MM.1S (cell line): ENCODE measurements around the gene CEP128.

Experiments used
- DNase-seq: peaks from one replicate; pipeline ENCODE4 v3.0.0-alpha.2; 2015
- H2AFZ ChIP-seq: fragments of 300-600 bp; sonication (generic); 2 replicates; pipeline ENCODE4 v1.6.0; 2016; ENCODE audit warnings: antibody characterized with exemption, low read length
- H3F3A ChIP-seq: fragments of 300-600 bp; sonication (generic); 2 replicates; pipeline ENCODE4 v1.6.1; 2016; ENCODE audit warnings: mild to moderate bottlenecking, antibody characterized with exemption, low read length, moderate library complexity, mixed read lengths; ENCODE audit not compliant: insufficient read depth
- H3K27ac ChIP-seq: fragments of 300-600 bp; sonication (generic); 2 replicates; pipeline ENCODE4 v1.5.1; 2016; ENCODE audit warnings: mild to moderate bottlenecking, low read length
- H3K27me3 ChIP-seq: fragments of 300-600 bp; sonication (generic); replicated peaks from 2 replicates; pipeline ENCODE4 v1.6.0; 2016; ENCODE audit warnings: low read length; ENCODE audit not compliant: insufficient read depth
- H3K36me3 ChIP-seq: fragments of 300-600 bp; sonication (generic); replicated peaks from 2 replicates; pipeline ENCODE4 v1.6.1; 2016; ENCODE audit warnings: mild to moderate bottlenecking, low read length, mixed read lengths; ENCODE audit not compliant: insufficient read depth
- H3K4me1 ChIP-seq: fragments of 300-600 bp; sonication (generic); 2 replicates; pipeline ENCODE4 v1.6.1; 2016; ENCODE audit warnings: low read length, mixed read lengths
- H3K4me2 ChIP-seq: fragments of 300-600 bp; sonication (generic); 2 replicates; pipeline ENCODE4 v1.6.0; 2016; ENCODE audit warnings: low read depth, low read length
- H3K4me3 ChIP-seq: fragments of 300-600 bp; sonication (generic); 2 replicates; pipeline ENCODE4 v1.5.1; 2016; ENCODE audit warnings: low read length, mixed read lengths
- H3K79me2 ChIP-seq: fragments of 300-600 bp; sonication (generic); 2 replicates; pipeline ENCODE4 v1.6.1; 2016; ENCODE audit warnings: mixed run types, low read length, mixed read lengths
- H3K9ac ChIP-seq: fragments of 300-600 bp; sonication (generic); 2 replicates; pipeline ENCODE4 v1.6.1; 2016; ENCODE audit warnings: low read length, mixed read lengths
- H3K9me2 ChIP-seq: fragments of 300-600 bp; sonication (generic); replicated peaks from 2 replicates; pipeline ENCODE4 v1.6.1; 2016; ENCODE audit warnings: mild to moderate bottlenecking, low read length, mixed read lengths; ENCODE audit not compliant: insufficient read depth
- H3K9me3 ChIP-seq: fragments of 300-600 bp; sonication (generic); replicated peaks from 2 replicates; pipeline ENCODE4 v1.6.1; 2016; ENCODE audit warnings: mild to moderate bottlenecking, low read length, mixed read lengths; ENCODE audit not compliant: insufficient read depth
- H4K20me1 ChIP-seq: fragments of 300-600 bp; sonication (generic); 2 replicates; pipeline ENCODE4 v1.6.1; 2016; ENCODE audit warnings: mild to moderate bottlenecking, low read length, moderate library complexity, mixed read lengths; ENCODE audit not compliant: insufficient read depth
- CTCF ChIP-seq: fragments of 300-600 bp; sonication (generic); IDR thresholded peaks from 2 replicates; pipeline ENCODE4 v1.5.1; 2016; ENCODE audit warnings: antibody characterized with exemption, low read length, mixed read lengths
- EZH2 ChIP-seq: fragments of 300-600 bp; sonication (generic); optimal IDR thresholded peaks from 2 replicates; pipeline ENCODE3; 2017; ENCODE audit warnings: low read depth, mild to moderate bottlenecking, antibody characterized with exemption, low read length, mixed read lengths
- EZH2phosphoT487 ChIP-seq: fragments of 300-600 bp; sonication (generic); IDR thresholded peaks from 2 replicates; pipeline ENCODE4 v1.6.1; 2018; ENCODE audit warnings: antibody characterized with exemption, low read length

CEP128 gene

GRCh38 chr14:80567905-80568536 is 373.5 kb downstream of the CEP128 start:
- H3F3A ChIP-seq, result no peaks in the 10 kb centered on the region
- H3K4me1 ChIP-seq, result no peaks in the 10 kb centered on the region
- H3K9me2 ChIP-seq, result no peaks in the 10 kb centered on the region
- no peaks in the 10 kb centered on the region for H4K20me1 ChIP-seq
- H3K27ac ChIP-seq, result no peak overlapping the region
- no peaks in the 10 kb centered on the region for H3K27me3 ChIP-seq
- TF ChIP-seq EZH2, result no peak
- no peak for TF ChIP-seq CTCF
- TF ChIP-seq EZH2phosphoT487, result no peak
- H2AFZ ChIP-seq, result no peak overlapping the region
- DNase-seq, result no peak
- no peaks in the 10 kb centered on the region for H3K79me2 ChIP-seq
- H3K4me2 ChIP-seq, result no peak overlapping the region
- H3K9ac ChIP-seq, result no peak overlapping the region
- H3K36me3 ChIP-seq, result no peaks in the 10 kb centered on the region
- H3K4me3 ChIP-seq, result no peak overlapping the region
- H3K9me3 ChIP-seq, result no peaks in the 10 kb centered on the region

- Histone ChIP-seq H3K4me1 (no peaks in the 10 kb centered on the region), H3K4me3 (no peak overlapping the region), H3K36me3 (no peaks in the 10 kb centered on the region), H3K9me2 (no peaks in the 10 kb centered on the region), H4K20me1 (no peaks in the 10 kb centered on the region), H3K27ac (no peak overlapping the region), H3K9ac (no peak overlapping the region), H2AFZ (no peak overlapping the region), H3K9me3 (no peaks in the 10 kb centered on the region), H3K79me2 (no peaks in the 10 kb centered on the region), H3K4me2 (no peak overlapping the region), H3F3A (no peaks in the 10 kb centered on the region), H3K27me3 (no peaks in the 10 kb centered on the region)
- TF ChIP-seq CTCF (no peak), EZH2 (no peak), EZH2phosphoT487 (no peak)
- no peak for DNase-seq
Measured at GRCh38 chr14:80565001-80565400, 376.5 kb downstream of the CEP128 start.

GRCh38 chr14:80564051-80564450 is 377.5 kb downstream of the CEP128 start:
- Histone ChIP-seq H3K9me2 (no peaks in the 10 kb centered on the region), H3K9me3 (no peaks in the 10 kb centered on the region), H3K36me3 (no peaks in the 10 kb centered on the region), H2AFZ (no peak overlapping the region), H3K4me2 (no peak overlapping the region), H3K79me2 (no peaks in the 10 kb centered on the region), H3K9ac (no peak overlapping the region), H3K4me1 (no peaks in the 10 kb centered on the region), H3F3A (no peaks in the 10 kb centered on the region), H3K27ac (no peak overlapping the region), H4K20me1 (no peaks in the 10 kb centered on the region), H3K4me3 (no peak overlapping the region), H3K27me3 (no peaks in the 10 kb centered on the region)
- DNase-seq, result no peak
- TF ChIP-seq EZH2 (no peak), EZH2phosphoT487 (no peak), CTCF (no peak)
